NAMALWA (cell line): ENCODE data around the gene TPPP.
A peak's percentile ranks its signal among the peaks of the same experiment; 100 is the strongest.
"Not testable (repeated sequence)": the region's sequence is repeated elsewhere in the genome, so short reads cannot be mapped to it uniquely, and the experiment has no call there.

ENCODE experiments used
- DNase-seq: peaks from one replicate; pipeline ENCODE4 v3.0.0-alpha.2; 2015; ENCODE audit warnings: low spot score

Gene TPPP

DNA sequence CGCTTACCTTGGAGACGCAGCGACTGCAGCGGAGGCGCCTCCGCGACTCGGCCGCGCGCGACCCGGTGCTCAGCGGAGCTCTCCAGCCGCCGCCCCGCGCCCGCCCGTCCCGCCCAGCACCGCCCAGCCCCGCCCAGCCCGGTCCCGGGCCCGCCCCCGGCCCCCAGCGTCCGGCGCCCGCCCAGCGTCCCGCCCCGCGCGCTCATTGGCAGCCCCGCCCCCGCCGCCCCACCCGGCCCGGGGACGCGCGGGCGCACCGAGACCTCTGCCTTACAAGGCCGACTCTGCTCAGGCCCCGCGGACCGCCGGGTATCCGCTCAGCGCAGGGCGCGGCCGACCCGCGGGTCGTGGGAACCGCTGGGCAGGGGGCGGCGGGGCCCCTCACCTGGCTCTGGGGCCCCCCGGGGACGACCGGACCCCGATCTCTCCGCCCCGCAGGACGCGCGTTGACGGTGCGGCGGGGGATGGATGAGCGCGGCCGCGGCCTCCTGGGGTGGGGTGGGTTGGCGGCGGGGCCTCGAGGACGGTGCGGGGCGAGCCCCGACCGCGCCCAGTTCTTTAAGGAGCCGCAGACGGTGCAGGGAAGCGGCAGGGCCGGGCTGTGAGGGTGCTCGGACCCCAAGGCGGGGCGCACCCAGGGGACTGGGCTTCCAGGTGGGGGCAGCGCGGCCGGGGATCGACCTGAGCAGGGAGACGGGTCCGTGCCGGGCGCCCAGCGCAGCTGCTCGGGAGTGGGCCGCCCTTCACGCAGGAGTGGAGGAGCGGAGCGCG is at the start of gene TPPP:
TSS of gene TPPP (minus strand) at position 82 of the 771 bp plus-strand sequence. CDS start 15,292 bp downstream, outside the sequence.
- DNase-seq: not testable (repeated sequence)

DNA sequence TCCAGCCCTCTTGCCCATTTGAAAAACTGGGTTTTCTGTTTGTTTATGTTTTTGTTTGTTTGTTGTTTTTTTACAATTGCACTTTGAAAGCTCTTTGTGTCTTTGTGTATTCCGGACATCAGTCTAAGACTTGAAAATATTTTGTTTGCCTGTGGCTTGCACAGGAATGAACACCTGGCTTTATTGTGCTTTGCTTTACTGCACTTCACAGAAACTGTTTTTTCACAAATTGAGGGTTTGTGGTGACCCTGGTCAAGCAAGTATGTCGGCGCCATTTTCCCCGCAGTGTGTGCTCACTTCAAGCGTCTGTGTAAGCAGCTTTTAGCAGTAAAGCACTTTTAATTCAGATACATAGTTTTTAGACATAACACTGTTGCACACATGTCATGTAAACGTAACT is 49.1 kb upstream of the TPPP start:
- DNase-seq: peak; percentile 19

DNA sequence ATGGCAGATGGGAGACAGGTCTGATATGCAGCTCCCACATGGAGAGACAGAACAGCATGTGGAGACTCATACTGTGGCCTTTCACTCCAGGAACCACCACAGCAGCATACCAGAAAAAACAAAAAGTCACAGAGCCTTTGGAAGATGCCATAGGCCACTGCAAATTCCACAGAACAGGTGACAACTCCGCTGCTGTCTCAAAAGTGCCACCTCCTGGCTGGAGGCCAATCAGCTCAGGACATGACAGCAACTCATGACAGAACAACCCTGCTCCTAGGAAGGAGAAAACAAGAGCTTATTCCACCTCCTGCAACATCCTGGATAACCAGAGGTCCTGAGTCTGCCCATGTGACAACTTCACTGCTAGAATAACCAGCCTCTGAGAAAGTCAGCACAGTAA is 41.0 kb upstream of the TPPP start:
- DNase-seq: not testable (repeated sequence)

DNA sequence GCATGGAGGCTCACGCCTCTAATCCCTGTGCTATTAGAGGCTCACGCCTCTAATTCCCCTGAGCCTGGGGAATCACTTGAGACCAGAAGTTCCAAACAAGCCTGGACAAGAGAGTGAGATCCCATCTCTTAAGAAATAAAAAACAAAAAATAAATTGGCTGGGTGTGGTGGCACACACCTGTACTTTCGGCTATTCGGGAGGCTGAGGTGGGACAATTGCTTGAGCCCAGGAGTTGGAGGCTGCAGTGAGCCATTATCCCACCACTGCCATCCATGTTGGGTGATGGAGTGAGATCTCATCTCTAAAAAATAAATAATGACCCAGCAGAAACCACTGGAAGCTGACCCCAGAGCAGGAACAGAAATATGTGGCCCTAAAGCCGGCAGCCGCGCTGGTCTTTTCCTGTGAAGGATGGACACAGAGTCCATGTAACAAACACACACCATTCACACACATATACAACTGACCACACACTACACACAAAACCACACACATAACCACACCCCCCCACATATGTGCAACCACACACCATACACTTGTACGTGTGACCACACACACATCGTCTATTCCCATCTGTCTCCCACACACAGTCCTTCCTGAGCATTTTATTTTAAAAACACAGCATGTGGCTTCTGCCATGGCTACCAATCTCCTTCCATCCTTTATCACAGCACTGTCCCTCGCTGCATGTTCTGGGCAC is 39.8 kb upstream of the TPPP start:
- DNase-seq: not testable (repeated sequence)

DNA sequence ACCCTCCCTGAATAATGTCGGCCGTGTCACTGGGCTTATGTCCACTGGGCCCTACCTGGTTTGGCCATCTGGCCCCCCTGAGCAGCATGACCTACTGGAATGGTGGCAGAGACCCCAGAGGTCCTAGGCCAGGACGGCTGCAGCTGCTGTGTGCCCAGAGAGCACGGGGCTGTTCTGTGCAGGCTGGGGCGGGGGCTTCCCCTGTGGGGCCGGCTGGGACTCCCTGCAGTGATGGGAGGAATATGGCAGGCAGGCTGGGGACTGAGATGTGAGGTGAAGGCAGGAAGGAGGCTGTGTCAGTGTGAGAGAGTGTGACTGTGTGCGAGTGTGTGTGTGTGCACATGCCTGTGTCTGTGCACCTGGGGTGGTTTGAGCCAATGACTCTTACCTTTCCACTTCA is 36.1 kb upstream of the TPPP start:
- DNase-seq: not testable (repeated sequence)

DNA sequence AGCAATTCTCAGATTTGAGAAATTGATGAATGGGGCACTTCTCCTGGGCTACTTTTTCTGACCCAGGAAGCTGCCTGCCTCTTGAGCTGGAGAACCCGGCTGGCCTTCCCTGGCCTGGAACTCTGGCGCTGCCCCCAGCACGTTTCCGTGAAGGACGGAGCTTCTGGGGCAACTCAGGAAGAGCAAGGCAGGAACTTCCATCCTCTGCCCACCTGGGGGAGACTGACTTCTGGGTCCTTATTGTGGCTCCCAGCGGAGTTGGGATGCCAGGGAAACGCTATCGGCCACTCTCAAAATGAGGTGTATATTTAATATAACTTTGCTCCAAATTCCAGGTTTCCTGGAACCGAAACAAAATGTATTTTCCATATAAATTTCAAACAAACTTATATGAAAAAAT is 33.9 kb upstream of the TPPP start:
- DNase-seq: not testable (repeated sequence)

DNA sequence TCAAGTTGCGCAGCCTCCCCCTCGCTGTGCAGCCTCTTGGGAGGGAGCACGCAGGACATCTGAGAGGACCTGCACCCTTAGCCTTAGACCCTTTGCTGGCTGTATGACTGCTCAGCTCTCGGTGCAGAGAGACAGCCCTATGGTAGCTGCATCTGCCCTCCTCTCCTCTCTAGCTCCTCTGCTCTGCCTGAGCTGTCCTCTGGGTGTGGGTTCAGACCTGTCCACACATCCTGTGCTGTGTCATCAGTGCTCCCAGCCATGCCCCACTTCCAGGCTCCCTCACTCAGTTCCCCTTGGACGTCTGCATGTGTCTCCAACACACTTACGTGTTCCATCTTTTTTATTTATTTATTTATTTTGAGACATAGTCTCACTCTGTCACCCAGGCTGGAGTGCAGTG is 30.7 kb upstream of the TPPP start:
- not testable (repeated sequence) for DNase-seq

DNA sequence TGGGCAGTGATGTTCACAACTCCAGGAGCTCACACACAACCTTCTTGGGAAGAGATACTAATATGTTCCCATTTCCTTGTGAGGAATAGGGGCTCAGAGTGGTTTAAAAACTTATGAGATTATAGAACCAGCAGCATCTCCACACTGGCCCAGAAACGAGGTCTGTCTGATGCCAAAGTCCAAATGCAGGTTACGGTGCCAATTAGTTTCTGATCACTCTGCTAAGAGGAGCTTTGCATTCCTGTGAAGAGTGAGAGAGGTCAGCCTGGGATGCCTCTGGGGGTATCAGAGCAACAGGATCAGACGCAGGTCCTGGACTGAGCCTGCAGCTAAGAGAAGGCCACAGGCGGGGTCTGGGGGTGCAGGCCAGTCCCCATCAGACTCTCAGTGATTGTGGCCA is 30.2 kb upstream of the TPPP start:
- not testable (repeated sequence) for DNase-seq

DNA sequence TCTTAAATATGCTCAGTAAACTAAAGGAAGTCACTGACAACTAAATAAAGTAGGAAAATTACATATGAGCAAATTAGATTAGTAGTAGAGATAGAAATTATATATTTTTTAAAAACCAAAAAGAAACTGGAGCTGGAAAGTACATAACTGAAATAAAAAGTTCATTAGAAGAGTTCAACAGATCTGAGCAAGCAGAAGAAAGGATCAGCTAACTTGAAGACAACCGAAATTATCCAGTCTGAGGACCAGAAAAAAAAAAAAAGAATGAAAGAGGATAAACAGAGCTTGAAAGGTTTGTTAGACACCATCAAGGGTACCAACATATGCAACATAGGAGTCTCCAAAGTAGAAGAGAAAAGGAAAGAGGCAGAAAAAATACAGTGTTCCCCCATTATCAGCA is 26.2 kb upstream of the TPPP start:
- DNase-seq: not testable (repeated sequence)

DNA sequence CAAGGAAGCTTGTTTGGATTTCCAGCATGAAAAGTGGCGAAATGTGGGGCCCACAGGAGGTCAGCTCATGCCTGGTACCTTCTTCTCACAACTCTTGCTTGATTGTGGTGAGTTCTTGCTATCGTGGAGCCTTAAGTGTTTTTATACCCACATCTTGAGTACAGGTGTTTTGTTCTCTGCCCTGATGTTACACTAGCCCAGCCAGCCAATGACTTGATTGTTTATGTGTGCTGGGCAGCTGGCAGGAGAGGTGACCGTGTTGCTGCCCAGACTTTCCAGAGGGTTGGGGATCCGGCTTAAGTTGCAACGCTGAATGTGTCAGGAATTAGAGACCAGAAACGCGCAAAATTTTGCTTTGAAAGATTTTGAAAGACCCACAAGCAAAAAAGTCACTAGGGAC is 24.0 kb upstream of the TPPP start:
- no peak for DNase-seq

DNA sequence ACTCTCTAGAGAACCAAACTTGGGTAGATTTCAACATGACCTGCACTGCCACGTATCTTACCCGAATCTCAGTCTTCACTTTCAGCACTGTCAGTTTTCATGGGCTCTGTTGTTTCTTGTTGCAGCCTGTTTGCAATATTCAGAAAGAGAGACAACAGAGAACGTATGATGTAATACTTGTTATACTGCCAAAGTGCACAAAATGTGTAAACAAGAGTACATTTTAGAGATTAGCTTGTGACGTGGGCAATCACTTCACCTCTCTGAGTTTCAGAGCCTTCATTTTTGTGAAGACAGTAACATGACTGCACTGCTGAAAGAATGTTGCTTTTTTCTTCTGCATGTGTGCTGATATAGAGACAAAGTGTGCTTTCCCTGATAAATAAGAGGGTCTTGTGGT is 23.6 kb upstream of the TPPP start:
- DNase-seq: not testable (repeated sequence)

DNA sequence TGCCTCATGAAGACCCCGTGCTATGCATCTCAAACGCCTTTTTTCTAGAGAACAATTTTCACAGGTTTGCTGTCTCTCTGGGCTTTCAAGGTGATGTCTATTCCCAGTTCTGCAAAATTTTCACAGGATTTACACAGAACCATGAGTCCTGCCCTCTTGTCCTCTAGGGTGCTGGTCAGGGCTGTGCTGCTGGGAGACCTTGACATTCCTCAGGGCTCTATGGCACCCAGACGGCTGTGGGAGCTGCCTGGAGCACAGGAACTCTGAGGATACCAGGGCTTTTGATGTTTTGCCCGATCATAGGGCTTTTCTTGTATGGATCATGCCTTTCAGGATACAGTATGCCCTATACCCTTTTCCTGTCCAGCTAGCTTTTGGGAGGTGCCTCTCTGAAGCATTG is 22.5 kb upstream of the TPPP start:
- DNase-seq: not testable (repeated sequence)

DNA sequence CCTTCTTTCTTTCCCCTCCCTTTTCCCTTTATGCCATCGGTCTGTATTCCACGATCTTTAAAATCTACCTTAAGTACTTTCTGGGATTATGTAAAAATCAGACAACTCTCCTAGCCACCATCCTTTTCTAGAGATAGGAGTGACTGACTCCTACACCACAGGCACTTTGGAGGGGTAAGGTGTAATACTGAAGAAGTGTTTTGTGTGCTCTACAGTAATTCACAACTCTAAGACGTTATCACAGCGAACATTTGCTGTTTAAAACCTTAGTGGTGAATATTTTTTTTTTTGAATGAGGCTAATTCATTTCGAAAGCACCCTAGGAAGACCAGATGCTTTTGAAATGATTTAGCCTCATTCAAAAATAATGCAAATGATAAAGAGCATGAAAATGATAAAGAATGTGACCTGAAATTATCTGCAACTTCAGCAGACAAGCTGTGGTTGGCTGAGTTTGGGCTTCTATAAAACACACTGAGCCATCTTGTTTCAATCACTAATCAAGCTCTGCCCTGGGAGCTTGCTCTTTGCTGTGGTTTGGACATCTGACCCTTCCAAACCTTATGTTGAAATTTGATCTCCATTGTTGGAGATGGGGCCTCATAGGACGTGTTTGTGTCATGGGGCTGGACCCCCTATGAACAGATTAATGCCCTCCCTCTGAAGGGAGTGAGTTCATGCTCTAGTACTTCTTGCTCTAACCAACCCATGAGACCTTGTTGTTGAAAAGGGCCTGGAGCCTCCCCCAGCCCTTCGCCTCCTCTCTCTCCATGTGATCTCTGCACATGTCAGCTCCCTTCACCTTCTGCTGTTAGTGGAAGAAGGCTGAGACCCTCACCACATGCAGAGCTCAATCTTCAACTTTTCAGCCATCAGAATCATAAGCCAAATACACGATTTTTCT is 21.3 kb upstream of the TPPP start:
- not testable (repeated sequence) for DNase-seq

DNA sequence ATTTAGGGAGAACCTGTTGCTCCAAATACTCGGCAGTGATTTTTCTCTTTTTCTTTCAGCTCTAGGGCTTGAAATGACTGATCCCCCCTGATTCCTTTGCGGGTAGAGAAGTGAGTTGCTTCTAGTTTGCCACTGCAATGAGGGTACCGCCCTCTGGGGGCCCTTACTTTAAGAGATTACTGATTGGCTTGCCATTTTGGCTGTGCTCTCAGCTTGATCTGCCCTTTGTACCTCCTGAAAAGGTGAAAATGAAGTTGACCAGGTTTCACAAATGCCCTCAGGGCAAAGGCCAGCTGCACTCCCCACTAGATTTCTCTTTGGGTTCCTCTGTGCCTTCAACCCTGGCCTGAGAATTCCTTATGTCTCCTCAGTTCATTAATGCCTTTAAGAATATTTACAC is 20.5 kb upstream of the TPPP start:
- not testable (repeated sequence) for DNase-seq

DNA sequence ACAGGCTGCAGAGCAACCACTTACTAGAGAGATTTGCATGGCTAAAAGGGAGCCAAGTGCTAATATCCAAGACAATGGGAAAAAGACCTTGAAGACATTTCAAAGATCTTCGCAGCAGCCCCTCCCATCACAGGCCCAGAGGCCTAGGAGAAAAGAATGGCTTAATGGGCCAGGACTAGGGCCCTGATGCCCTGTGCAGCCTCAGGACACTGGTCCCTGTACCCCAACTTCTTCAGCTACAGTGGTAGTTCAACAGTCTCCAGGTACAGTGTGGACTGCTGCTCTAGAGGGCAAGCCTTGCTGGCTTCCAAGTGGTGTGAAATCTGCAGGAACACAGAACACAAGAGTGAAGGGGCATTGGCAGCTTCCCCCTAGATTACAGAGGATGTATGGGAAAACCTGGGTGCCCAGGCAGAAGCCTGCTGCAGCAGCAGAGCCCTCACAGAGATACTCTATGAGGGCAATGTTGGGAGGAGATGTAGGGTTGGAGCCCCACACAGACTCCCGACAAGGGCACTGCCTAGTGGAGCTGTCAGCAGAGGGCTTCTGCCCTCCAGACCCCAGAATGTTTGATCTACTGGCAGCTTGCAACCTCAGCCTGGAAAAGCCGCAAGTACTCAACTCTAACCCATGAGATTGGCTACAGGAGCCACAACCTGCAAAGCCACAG is 15.8 kb upstream of the TPPP start:
- DNase-seq: not testable (repeated sequence)

DNA sequence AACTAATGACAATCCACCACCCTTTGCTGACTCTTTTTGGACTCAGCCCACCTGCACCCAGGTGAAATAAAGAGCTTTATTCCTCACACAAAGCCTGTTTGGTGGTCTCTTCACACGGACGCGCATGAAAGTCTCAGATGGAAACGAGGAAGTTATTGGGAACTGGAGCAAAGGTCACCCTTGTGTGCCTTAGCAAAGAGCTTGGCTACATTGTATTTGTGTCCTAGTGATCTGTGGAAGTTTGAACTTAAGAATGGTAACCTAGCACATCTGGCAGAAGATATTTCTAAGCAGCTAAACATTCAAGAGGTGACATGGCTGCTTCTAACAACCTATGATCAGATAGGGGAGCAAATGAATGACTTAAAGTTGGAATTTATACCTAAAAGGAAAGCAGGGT is 15.2 kb upstream of the TPPP start:
- DNase-seq: not testable (repeated sequence)

DNA sequence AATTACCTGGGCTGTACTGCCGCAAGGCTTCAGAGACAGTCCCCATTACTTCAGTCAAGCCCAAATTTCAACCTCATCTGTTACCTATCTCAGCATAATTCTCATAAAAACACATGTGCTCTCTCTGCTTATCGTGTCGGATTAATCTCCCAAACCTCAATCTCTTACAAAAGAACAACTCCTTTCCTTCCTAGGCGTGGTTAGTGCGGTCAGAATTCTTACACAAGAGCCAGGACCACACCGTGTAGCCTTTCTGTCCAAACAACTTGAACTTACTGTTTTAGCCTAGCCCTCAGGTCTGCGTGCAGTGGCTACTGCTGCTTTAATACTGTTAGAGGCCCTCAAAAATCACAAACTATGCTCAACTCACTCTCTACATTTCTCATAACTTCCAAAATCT is 13.0 kb upstream of the TPPP start:
- DNase-seq: not testable (repeated sequence)

DNA sequence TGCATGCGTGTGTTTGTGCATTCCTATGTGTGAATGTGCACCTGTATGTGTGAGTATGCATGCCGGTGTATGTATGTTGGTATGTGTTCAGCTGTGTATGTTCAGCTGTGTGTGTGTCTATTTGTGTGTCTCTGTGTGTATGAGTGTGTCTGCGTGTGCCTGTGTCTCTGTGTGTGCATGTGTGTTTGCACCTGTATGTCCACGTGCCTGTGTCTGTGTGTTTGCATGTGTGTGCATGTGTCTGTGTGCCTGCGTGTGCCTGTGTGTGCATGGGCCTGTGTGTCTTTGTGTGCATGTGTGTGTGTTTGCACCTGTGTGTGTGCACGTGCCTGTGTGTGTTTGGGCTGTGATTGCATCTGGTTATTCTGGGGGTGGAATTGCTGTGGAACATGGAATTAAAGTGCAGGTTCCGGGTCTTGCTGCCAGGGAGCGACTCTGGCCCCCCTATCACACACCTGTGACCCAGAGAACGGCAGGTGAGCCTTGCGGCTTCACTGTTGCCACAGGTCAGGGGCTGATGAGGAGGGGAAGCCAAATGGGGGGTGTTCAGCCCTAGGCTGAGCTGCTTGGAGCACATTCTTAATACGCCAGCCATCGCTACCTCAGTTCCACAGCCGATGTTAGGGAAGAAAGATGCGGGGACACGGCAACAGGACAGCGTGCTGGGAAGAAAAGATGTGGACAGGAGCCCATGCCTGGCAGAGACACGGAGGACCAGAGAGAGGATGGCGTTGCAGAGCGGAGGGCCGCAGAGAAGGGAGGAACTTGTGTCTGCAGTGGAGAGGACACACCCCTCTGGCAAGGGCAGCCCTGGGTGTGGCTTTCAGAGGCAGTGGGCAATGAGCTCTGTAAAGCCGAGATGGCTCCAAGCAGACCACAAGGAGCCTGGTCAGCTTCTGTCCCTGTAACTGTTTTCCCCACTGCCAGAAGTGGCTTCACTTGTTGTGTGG is 3.9 kb upstream of the TPPP start:
- not testable (repeated sequence) for DNase-seq

DNA sequence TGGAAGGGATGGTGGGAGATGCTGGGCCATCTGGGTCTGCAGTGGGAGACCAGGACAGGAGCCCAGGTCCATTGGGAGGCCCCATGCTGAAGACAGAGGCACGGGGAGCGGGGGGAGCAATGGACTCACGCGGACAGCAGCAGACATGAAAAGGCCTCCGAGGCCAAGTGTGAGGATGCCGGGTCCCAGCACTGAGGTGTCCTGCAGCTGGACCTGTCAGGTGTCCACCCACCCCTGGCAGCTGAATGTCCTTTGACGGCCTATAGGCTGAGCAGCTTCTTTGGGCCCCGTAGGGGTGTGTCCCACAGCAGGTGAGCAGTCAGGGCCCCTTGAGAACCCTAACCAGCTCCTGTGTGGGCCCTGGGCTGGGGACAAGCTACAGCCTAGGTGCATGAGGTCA is 3.0 kb upstream of the TPPP start:
- not testable (repeated sequence) for DNase-seq

DNA sequence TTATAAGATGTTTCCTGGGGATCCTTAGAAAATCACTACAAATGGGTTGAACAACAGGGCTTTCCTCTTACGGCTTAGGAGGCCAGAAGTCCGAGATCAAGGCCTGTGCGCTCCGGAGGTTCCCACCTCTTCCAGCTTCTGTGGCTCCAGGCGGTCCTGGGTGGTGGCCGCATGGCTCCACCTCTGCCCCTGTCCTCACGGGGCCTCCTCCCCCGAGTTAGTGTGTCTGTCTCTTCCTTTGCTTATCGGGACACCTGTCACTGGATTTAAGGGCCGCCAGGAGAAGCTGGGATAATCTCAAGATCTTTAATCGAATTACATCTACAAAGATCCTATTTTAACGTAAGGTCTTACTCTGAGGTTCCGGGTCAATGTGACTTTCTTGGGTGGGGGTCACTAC is 2.3 kb upstream of the TPPP start:
- not testable (repeated sequence) for DNase-seq

DNA sequence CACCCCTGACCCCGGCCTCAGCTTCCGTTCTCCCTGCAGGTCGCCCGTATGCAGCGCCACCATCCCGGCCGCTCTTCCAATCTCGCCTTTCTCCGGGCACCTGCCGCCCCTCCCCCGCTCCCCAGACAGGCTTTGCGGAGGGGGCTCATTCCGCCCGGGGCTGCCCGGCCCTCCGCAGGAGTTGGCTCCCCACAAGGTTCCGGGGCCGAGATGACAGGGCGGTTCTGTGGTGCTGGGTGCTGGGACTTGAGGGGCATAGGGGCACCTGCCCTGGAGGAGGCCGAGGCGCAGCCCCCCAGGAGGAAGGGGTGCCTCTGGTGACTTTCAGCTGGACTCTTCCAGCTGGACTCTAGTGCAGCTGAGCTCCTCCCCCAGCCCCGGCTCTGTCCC is 885 bp upstream of the TPPP start:
- DNase-seq: not testable (repeated sequence)
